H7 (cell line): ENCODE data around the gene ATXN7L3. TPM values are rescaled to one million over a fixed set of nuclear protein-coding genes. Genes with fewer than 3 reads are reported as not detected.

Experiments
- DNase-seq: peaks from one replicate; pipeline ENCODE4 v3.0.0; 2012
- H3K27me3 ChIP-seq: 2 replicates; pipeline ENCODE4 v1.6.0; 2011; ENCODE audit warnings: mild to moderate bottlenecking, low read length; ENCODE audit not compliant: control insufficient read depth, insufficient read depth
- H3K36me3 ChIP-seq: replicated peaks from 2 replicates; pipeline ENCODE4 v1.5.1; 2011; ENCODE audit warnings: low read length; ENCODE audit not compliant: control insufficient read depth, insufficient read depth
- H3K4me3 ChIP-seq: 2 replicates; pipeline ENCODE4 v1.5.1; 2011; ENCODE audit warnings: low read depth, mild to moderate bottlenecking, control low read depth, low read length, moderate library complexity; ENCODE audit not compliant: insufficient read depth
- total RNA-seq: library from RNA; depleted of rRNA; stranded (reverse); fragments of >200 nt; shearing (Covaris generic); gene quantifications from 2 replicates; pipeline ENCODE4 v1.2.3, GENCODE V29; 2014

Gene ATXN7L3
- total RNA-seq, 1 experiment from 2014 or later: 83.4 TPM

GRCh38 chr17:44183024-44183423 is 16.7 kb downstream of the ATXN7L3 start:
- Histone ChIP-seq H3K36me3 (peaks cover 11% of the 10 kb centered on the region), H3K4me3 (no peak overlapping the region), H3K27me3 (no peaks in the 10 kb centered on the region)
- DNase-seq: no peak

- Histone ChIP-seq H3K4me3 (no peak overlapping the region), H3K27me3 (no peaks in the 10 kb centered on the region), H3K36me3 (peaks cover 9% of the 10 kb centered on the region)
- DNase-seq: no peak
Observed at GRCh38 chr17:44178133-44178532, 21.6 kb downstream of the ATXN7L3 start.

GRCh38 chr17:44177640-44178039 is 22.0 kb downstream of the ATXN7L3 start:
- DNase-seq: no peak

GRCh38 chr17:44176671-44177501 is 22.8 kb downstream of the ATXN7L3 start:
- H3K36me3 ChIP-seq: peaks cover 3% of the 10 kb centered on the region
- no peak overlapping the region for H3K4me3 ChIP-seq
- H3K27me3 ChIP-seq: no peaks in the 10 kb centered on the region
- DNase-seq: no peak

More at GRCh38 chr17:44177640-44178039, 22.0 kb downstream of the ATXN7L3 start:
- Histone ChIP-seq H3K27me3 (no peaks in the 10 kb centered on the region), H3K36me3 (peaks cover 8% of the 10 kb centered on the region), H3K4me3 (no peak overlapping the region)

- DNase-seq: no peak
- no peaks in the 10 kb centered on the region for H3K27me3 ChIP-seq
- H3K36me3 ChIP-seq: no peaks in the 10 kb centered on the region; the same call in 1 of the 2 replicates
- H3K4me3 ChIP-seq: no peak overlapping the region
Observed at GRCh38 chr17:44176257-44176656, 23.4 kb downstream of the ATXN7L3 start.

- Histone ChIP-seq H3K36me3 (no peaks in the 10 kb centered on the region; the same call in 1 of the 2 replicates), H3K4me3 (no peak overlapping the region), H3K27me3 (no peaks in the 10 kb centered on the region)
- no peak for DNase-seq
Observed at GRCh38 chr17:44174427-44174826, 25.3 kb downstream of the ATXN7L3 start.

GRCh38 chr17:44171931-44172455 is 27.7 kb downstream of the ATXN7L3 start:
- no peak for DNase-seq
- Histone ChIP-seq H3K36me3 (no peaks in the 10 kb centered on the region), H3K27me3 (no peaks in the 10 kb centered on the region), H3K4me3 (no peak overlapping the region)

- H3K36me3 ChIP-seq: no peaks in the 10 kb centered on the region
- no peak within 1 kb of the TSS; the same call in 1 of the 2 replicates for H3K4me3 ChIP-seq
- DNase-seq: peak; percentile 88
- no peaks in the 10 kb centered on the region for H3K27me3 ChIP-seq
Observed at GRCh38 chr17:44170499-44171201, 29.0 kb downstream of the ATXN7L3 start, which contains the start of gene ASB16. Gene ASB16 (plus strand): TSS chr17:44170704. CDS start chr17:44170790, 86 bp downstream.

GRCh38 chr17:44170135-44170498 is 29.6 kb downstream of the ATXN7L3 start:
- no peak for DNase-seq
- Histone ChIP-seq H3K4me3 (no peak overlapping the region), H3K27me3 (no peaks in the 10 kb centered on the region), H3K36me3 (no peaks in the 10 kb centered on the region)

GRCh38 chr17:44167181-44167861 is 32.4 kb downstream of the ATXN7L3 start:
- H3K4me3 ChIP-seq: no peak overlapping the region
- no peaks in the 10 kb centered on the region for H3K27me3 ChIP-seq
- H3K36me3 ChIP-seq: no peaks in the 10 kb centered on the region
- DNase-seq: no peak

GRCh38 chr17:44164476-44164875 is 35.2 kb downstream of the ATXN7L3 start:
- Histone ChIP-seq H3K36me3 (peaks cover 16% of the 10 kb centered on the region), H3K4me3 (no peak overlapping the region), H3K27me3 (no peaks in the 10 kb centered on the region)
- DNase-seq: no peak

GRCh38 chr17:44159519-44160210 is 40.0 kb downstream of the ATXN7L3 start:
- Histone ChIP-seq H3K36me3 (peaks cover 35% of the 10 kb centered on the region), H3K27me3 (no peaks in the 10 kb centered on the region), H3K4me3 (no peak overlapping the region)
- DNase-seq: no peak

GRCh38 chr17:44155488-44155887 is 44.2 kb downstream of the ATXN7L3 start:
- Histone ChIP-seq H3K36me3 (peaks cover 32% of the 10 kb centered on the region), H3K27me3 (no peaks in the 10 kb centered on the region), H3K4me3 (no peak overlapping the region)
- no peak for DNase-seq

GRCh38 chr17:44152875-44153274 is 46.8 kb downstream of the ATXN7L3 start:
- H3K36me3 ChIP-seq: peaks cover 36% of the 10 kb centered on the region
- no peaks in the 10 kb centered on the region for H3K27me3 ChIP-seq
- DNase-seq: no peak

More at GRCh38 chr17:44152875-44153274, 46.8 kb downstream of the ATXN7L3 start:
- H3K4me3 ChIP-seq: no peak overlapping the region
